ENCODE results near the gene RSPH9.

RSPH9 gene

DNA sequence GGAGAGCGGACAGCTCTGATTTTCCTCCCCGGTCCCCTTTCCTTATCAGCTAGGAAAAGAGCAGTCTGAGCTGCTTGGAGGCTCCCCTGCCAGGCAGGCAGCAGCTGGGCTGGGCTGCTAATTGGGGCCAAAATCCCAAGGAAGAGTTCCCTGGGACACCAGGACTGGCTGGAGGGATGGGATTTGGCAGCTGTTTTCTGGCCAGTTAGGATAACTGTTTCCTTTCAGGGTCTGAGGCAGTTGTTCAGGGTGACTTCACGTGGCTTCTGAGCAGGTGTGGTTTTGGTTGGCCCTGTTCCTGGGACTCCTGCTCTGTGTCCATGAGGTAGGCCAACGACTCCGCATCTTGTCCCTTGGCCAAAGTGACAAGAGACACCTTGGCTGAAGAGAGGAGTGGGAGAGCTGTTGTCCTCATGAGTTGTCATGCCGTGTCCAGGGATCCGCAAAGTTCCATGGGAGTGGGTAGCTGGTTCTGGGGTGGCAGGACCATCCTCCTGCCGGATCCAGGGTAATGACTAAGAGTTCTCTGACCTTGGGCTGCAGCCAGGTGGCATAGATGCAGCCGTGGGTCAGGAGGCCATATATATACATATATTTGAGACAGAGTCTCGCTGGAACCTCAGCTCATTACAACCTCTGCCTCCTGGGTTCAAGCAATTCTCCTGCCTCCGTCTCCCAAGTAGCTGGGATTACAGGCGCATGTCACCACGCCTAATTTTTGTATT is 21.5 kb downstream of the RSPH9 start:
- H3K27ac ChIP-seq (ENCODE audit: low read length), result no peak overlapping the region

DNA sequence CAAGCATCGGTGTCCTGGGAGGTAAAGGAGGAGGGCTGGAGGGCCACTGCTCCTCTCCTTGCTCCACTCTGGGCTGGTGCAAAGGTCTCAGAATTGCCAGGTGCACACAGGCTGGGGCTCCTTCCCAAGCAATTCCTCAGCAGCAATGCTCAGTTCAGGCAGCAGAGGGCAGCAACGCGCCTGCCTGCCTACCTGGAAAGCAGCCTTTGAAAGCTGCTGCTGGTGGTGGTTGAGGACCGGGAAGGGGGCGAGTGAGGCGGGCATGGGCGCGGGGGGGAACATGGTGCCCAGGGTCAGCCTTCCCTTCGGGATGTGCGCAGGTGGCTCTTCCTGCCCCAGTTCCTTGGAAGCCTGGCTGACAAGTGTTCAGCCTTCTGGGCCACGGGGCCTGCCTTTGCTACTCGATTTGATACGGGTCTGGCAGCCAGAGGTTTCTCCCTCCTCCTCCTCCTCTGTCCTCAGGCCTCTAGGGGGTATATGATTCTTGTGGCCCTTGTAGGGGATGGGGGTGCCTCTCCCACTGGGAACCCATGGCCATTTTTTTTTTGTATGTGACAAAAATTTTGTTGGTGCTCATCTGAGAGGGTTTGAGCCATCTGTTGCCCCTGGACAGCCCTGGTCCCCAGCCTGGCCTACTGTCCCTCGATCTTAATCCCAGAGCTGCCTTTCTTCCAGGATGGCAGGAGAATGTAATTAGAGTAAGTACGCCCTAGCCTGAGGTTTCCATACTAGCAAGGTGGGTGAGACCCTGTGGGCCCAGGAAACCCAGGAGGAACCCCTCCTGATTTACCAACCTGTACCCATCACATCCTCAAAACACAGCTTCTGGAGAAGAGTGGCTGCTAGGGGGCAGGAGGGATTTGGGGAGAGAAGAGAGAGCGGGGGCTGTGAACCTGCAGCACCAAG is 22.7 kb downstream of the RSPH9 start:
- Histone ChIP-seq H3K27me3 (replicated peaks; ENCODE audit: insufficient read depth, low read length) (no peaks in the 10 kb centered on the region), H3K9me3 (replicated peaks; ENCODE audit: insufficient read depth, low read length) (no peaks in the 10 kb centered on the region), H3K4me2 (ENCODE audit: low read depth, low read length) (peak overlapping the region; percentile 44; the same call in 1 of the 2 replicates), H3K9me2 (replicated peaks; ENCODE audit: insufficient read depth, low read length) (no peaks in the 10 kb centered on the region), H3K36me3 (replicated peaks; ENCODE audit: insufficient read depth, low read length) (no peaks in the 10 kb centered on the region), H4K20me1 (ENCODE audit: insufficient read depth, low read length) (no peaks in the 10 kb centered on the region), H3K9ac (ENCODE audit: low read length) (no peak overlapping the region), H3K4me3 (ENCODE audit: low read length) (no peak overlapping the region), H3K79me2 (ENCODE audit: low read length) (no peaks in the 10 kb centered on the region), H2AFZ (ENCODE audit: low read length) (no peak overlapping the region), H3K27ac (ENCODE audit: low read length) (no peak overlapping the region), H3F3A (ENCODE audit: insufficient read depth, low read length) (peaks cover 9% of the 10 kb centered on the region; the same call in 1 of the 2 replicates), H3K4me1 (ENCODE audit: low read length) (peaks cover 49% of the 10 kb centered on the region)
- peak; percentile 75 for DNase-seq
- TF ChIP-seq, protein P1, sequence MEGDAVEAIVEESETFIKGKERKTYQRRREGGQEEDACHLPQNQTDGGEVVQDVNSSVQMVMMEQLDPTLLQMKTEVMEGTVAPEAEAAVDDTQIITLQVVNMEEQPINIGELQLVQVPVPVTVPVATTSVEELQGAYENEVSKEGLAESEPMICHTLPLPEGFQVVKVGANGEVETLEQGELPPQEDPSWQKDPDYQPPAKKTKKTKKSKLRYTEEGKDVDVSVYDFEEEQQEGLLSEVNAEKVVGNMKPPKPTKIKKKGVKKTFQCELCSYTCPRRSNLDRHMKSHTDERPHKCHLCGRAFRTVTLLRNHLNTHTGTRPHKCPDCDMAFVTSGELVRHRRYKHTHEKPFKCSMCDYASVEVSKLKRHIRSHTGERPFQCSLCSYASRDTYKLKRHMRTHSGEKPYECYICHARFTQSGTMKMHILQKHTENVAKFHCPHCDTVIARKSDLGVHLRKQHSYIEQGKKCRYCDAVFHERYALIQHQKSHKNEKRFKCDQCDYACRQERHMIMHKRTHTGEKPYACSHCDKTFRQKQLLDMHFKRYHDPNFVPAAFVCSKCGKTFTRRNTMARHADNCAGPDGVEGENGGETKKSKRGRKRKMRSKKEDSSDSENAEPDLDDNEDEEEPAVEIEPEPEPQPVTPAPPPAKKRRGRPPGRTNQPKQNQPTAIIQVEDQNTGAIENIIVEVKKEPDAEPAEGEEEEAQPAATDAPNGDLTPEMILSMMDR (IDR thresholded peaks at IDR 0.05; ENCODE audit: low read length), result peak; percentile 95
- no peak for TF ChIP-seq EZH2phosphoT487 (IDR thresholded peaks at IDR 0.05; ENCODE audit: low read length)
- TF ChIP-seq EZH2 (optimal IDR thresholded peaks at IDR 0.05; ENCODE audit: low read depth, low read length), result no peak

More for the DNA sequence above, 21.5 kb downstream of the RSPH9 start:
- Histone ChIP-seq H3K36me3 (replicated peaks; ENCODE audit: insufficient read depth, low read length) (no peaks in the 10 kb centered on the region), H4K20me1 (ENCODE audit: insufficient read depth, low read length) (no peaks in the 10 kb centered on the region), H3K4me1 (ENCODE audit: low read length) (peaks cover 44% of the 10 kb centered on the region), H3K9me3 (replicated peaks; ENCODE audit: insufficient read depth, low read length) (no peaks in the 10 kb centered on the region), H3K9me2 (replicated peaks; ENCODE audit: insufficient read depth, low read length) (no peaks in the 10 kb centered on the region), H3K9ac (ENCODE audit: low read length) (no peak overlapping the region), H2AFZ (ENCODE audit: low read length) (no peak overlapping the region), H3K27me3 (replicated peaks; ENCODE audit: insufficient read depth, low read length) (no peaks in the 10 kb centered on the region), H3K4me3 (ENCODE audit: low read length) (no peak overlapping the region), H3K4me2 (ENCODE audit: low read depth, low read length) (no peak overlapping the region), H3K79me2 (ENCODE audit: low read length) (no peaks in the 10 kb centered on the region), H3F3A (ENCODE audit: insufficient read depth, low read length) (peaks cover 9% of the 10 kb centered on the region; the same call in 1 of the 2 replicates)
- no peak for DNase-seq
- TF ChIP-seq EZH2 (optimal IDR thresholded peaks at IDR 0.05; ENCODE audit: low read depth, low read length) (no peak), EZH2phosphoT487 (IDR thresholded peaks at IDR 0.05; ENCODE audit: low read length) (no peak)
- TF ChIP-seq, protein P1 (IDR thresholded peaks at IDR 0.05; ENCODE audit: low read length), result no peak

DNA sequence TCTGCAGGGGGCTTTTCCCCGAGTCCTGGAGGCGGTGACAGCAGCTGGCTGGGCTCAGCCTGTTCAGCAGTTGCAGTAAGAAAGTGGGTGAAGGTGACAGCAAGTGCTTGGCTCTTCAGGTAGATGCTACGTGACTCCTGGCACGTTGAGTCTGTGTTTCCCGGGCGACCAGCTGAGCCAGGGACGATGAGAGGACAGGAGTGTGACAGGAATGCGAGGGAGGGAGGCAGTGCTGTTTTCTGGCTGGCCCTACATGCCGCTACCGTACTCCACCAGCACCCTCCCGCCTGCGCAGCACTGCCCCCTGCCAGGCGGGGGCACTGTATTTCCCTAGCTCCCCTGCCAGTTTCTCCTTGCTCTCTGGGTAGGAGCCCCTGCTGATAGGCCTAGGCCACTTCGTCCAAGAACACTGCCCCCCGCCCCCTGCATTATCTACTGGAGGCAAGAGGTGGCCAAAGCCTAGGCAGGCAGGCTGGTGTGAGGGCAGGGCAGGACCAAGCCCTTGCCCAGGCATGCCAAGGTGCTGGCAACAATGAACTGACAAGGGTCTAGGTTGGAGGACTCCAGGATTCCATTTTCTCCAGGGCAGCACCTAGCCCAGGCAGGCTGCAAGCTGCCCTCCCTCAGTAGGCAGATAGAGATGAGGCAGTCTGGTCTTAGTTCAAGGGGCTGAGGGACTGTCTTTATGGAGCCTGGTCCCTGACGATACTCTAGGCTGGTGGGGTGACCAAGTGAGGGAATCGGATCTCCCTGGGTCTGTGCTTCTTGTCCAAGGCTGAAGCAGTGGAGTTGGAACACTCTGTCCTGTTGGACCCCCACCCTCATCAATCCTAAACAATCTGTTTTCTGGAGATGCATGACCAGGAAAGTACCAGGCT is 23.6 kb downstream of the RSPH9 start:
- Histone ChIP-seq H3K4me2 (ENCODE audit: low read depth, low read length) (no peak overlapping the region), H3K4me3 (ENCODE audit: low read length) (no peak overlapping the region), H3K4me1 (ENCODE audit: low read length) (peaks cover 49% of the 10 kb centered on the region), H3K9me2 (replicated peaks; ENCODE audit: insufficient read depth, low read length) (no peaks in the 10 kb centered on the region), H4K20me1 (ENCODE audit: insufficient read depth, low read length) (no peaks in the 10 kb centered on the region), H3K79me2 (ENCODE audit: low read length) (no peaks in the 10 kb centered on the region), H2AFZ (ENCODE audit: low read length) (no peak overlapping the region), H3K27me3 (replicated peaks; ENCODE audit: insufficient read depth, low read length) (no peaks in the 10 kb centered on the region), H3F3A (ENCODE audit: insufficient read depth, low read length) (peaks cover 9% of the 10 kb centered on the region; the same call in 1 of the 2 replicates), H3K9ac (ENCODE audit: low read length) (no peak overlapping the region), H3K27ac (ENCODE audit: low read length) (no peak overlapping the region), H3K36me3 (replicated peaks; ENCODE audit: insufficient read depth, low read length) (no peaks in the 10 kb centered on the region), H3K9me3 (replicated peaks; ENCODE audit: insufficient read depth, low read length) (no peaks in the 10 kb centered on the region)
- TF ChIP-seq, protein P1 (IDR thresholded peaks at IDR 0.05; ENCODE audit: low read length), result peak; percentile 36
- no peak for TF ChIP-seq EZH2 (optimal IDR thresholded peaks at IDR 0.05; ENCODE audit: low read depth, low read length)
- no peak for TF ChIP-seq EZH2phosphoT487 (IDR thresholded peaks at IDR 0.05; ENCODE audit: low read length)
- no peak for DNase-seq

All from MM.1S (cell line).